Right lobe of liver (tissue), 6 donors: Measurements from ENCODE around the gene ANKRD33. TPM values are rescaled to one million over a fixed set of nuclear protein-coding genes. Genes with fewer than 3 reads are reported as not detected.

ENCODE experiments used
- ATAC-seq, 4 donors: fragments of 200-7000 bp; cut with Tn5 transposase; one replicate each; pipeline ENCODE4 v1.9.1; 2020; ENCODE audit warnings: mild to moderate bottlenecking in 4 of 4, moderate library complexity in 4 of 4
- DNase-seq, 3 donors: peaks; one replicate each; pipeline ENCODE4 v3.0.0-alpha.2; 2020
- H3K27ac ChIP-seq, 3 donors: fragments of 200-600 bp; one replicate each; pipeline ENCODE4 v1.8.0; 2022
- H3K27me3 ChIP-seq, 2 donors: fragments of 200-600 bp; one replicate each; pipeline ENCODE4 v1.8.0; 2022
- H3K36me3 ChIP-seq, 4 donors: fragments of 200-600 bp; sonication (generic) in 1 of 4; one replicate each; pipeline versions ENCODE4 v1.5.1 to v1.8.0; 2017 to 2022; ENCODE audit warnings: control low read depth in 1 of 4
- H3K4me1 ChIP-seq, 4 donors: fragments of 200-600 bp; sonication (generic) in 1 of 4; one replicate each; pipeline versions ENCODE4 v1.5.1 to v1.8.0; 2017 to 2022; ENCODE audit warnings: control low read depth in 1 of 4
- H3K4me3 ChIP-seq, 3 donors: fragments of 200-600 bp; one replicate each; pipeline ENCODE4 v1.8.0; 2022
- H3K9me3 ChIP-seq, 4 donors: fragments of 200-600 bp; sonication (generic) in 1 of 4; one replicate each; pipeline versions ENCODE4 v1.5.1 to v1.8.0; 2017 to 2022; ENCODE audit warnings: control low read depth in 1 of 4
- POLR2A ChIP-seq: fragments of 450-650 bp; IDR thresholded peaks from one replicate; pipeline ENCODE4 v1.6.1; 2017; ENCODE audit warnings: antibody characterized with exemption, mild to moderate bottlenecking
- WGBS: methylation state at CpG from one replicate; pipeline ENCODE4 v1.1.6; 2018; ENCODE audit warnings: low coverage, low lambda C conversion rate; ENCODE audit not compliant: insufficient coverage; ENCODE audit errors: missing lambda C conversion rate; 5-methylcytosine and 5-hydroxymethylcytosine counted together
- intact Hi-C, 2 donors: fragments of 100-400 bp; cut with DNase I; formaldehyde crosslinking; loops; one replicate each; pipeline versions ENCODE4 v1.11.2 to v1.14.1; 2022
- total RNA-seq, 6 experiments: library from RNA; depleted of rRNA in 2 of 6; stranded (reverse); fragments of >200 nt in 2 of 6; fragmentation: NEBNext Ultra II Directional in 3 of 6; extraction: Animal tissue kit (Norgen Biotek cat#: 25700) in 3 of 6; gene quantifications; one replicate each; pipeline versions ENCODE4 v1.1.0 to v1.2.4, GENCODE V29; 2016 to 2023
- TF ChIP-seq, protein P1 (sequence below), 4 donors: fragments of 200-600 bp in 3 of 4; fragments of 450-650 bp in 1 of 4; IDR thresholded peaks; one replicate each; pipeline versions ENCODE4 v1.5.1 to v1.8.0; 2016 to 2022; ENCODE audit warnings: antibody characterized with exemption in 4 of 4, mild to moderate bottlenecking in 2 of 4
- donor health status: DM: no; HTN: yes; CAD: no.
- donor health status: DM: no; HTN: no; CAD: no.
- donor health status: DM: no; HTN: no; CAD: no.
- donor health status: DM: no; HTN: yes; CAD: no.
- donor health status: DM: no; HTN: yes; CAD: no.

Gene ANKRD33
- total RNA-seq, 6 experiments from 2014 or later, result 1.1 to 10.5 (median 2.1) TPM; not detected in 3

DNA sequence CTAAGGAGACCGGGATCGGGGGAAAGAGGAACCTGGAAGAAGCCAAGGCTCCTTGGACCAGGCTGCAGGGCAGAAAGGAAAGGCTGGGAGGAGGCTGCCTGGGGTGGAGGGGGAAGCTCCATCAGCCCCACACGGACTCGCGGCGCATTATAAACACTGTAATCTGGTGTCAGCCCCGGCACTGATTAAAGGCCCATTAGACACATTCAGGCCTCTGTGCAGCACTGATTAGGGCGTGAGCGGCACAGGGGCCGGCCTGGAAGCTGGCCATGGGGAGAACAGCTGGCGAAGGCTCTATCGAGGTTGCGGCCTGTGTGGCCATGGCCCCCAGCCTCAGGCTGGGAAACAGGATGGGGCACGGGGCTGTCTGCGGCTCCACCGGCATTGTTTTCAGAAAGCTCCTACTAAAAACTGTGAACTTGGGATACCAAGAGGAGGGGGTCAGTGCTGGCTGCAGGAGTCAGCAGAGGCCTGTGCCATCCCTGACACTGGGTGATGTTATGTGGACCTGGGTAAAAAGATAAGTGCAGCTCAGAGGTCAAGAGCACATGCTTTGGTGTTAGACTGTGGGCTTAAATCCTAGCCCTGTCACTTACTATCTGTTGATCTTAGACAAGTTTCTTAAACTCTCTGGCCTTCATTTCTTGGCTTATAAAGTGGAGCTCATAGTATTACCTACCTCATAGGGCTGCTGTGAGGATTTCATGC is 30.0 kb downstream of the ANKRD33 start:
- 73% methylated on average over 3 of the region's 16 CpGs for WGBS
- Histone ChIP-seq H3K36me3 (no peaks in the 10 kb centered on the region), H3K4me3 (no peak overlapping the region), H3K9me3 (no peaks in the 10 kb centered on the region), H3K27ac (no peak overlapping the region), H3K27me3 (no peaks in the 10 kb centered on the region), H3K4me1 (peaks cover 0 to 39% (median 12%) of the 10 kb centered on the region in 4 donors)
- TF ChIP-seq POLR2A, result no peak
- TF ChIP-seq, protein P1, sequence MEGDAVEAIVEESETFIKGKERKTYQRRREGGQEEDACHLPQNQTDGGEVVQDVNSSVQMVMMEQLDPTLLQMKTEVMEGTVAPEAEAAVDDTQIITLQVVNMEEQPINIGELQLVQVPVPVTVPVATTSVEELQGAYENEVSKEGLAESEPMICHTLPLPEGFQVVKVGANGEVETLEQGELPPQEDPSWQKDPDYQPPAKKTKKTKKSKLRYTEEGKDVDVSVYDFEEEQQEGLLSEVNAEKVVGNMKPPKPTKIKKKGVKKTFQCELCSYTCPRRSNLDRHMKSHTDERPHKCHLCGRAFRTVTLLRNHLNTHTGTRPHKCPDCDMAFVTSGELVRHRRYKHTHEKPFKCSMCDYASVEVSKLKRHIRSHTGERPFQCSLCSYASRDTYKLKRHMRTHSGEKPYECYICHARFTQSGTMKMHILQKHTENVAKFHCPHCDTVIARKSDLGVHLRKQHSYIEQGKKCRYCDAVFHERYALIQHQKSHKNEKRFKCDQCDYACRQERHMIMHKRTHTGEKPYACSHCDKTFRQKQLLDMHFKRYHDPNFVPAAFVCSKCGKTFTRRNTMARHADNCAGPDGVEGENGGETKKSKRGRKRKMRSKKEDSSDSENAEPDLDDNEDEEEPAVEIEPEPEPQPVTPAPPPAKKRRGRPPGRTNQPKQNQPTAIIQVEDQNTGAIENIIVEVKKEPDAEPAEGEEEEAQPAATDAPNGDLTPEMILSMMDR (IDR thresholded peaks at IDR 0.05), result no peak
- DNase-seq, result peak in 1 of 3 donors; percentile 54
- peak in 1 of 4 donors; percentile 21 for ATAC-seq
- intact Hi-C loops, result no loop called here

DNA sequence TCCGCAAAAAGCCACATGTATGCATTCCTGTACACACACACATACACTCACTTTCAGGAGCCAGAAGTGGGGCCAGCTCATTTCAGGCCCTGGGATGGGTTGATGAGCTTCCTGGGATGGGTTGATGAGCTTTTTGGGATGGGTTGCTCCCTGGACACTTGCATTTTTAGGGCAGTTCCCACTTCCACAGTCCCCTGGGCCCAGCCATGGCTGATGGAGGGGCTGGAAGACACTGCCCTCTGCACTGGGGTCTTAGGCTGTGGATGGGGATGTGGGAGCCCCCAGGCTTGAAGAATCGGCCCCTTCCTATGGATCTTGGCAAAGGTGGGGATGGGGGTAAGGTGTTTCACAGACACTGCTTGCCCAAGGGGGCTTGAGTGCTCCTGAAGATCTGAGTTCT is 32.1 kb downstream of the ANKRD33 start:
- Histone ChIP-seq H3K27me3 (no peaks in the 10 kb centered on the region), H3K9me3 (no peaks in the 10 kb centered on the region), H3K4me1 (peaks cover 0 to 47% (median 15%) of the 10 kb centered on the region in 4 donors), H3K4me3 (no peak overlapping the region), H3K27ac (no peak overlapping the region), H3K36me3 (no peaks in the 10 kb centered on the region)
- DNase-seq, result no peak
- ATAC-seq, result no peak
- WGBS, result 90% methylated on average over 1 of the region's 2 CpGs
- TF ChIP-seq, protein P1 (IDR thresholded peaks at IDR 0.05), result no peak
- no peak for TF ChIP-seq POLR2A
- intact Hi-C loops, result no loop called here

DNA sequence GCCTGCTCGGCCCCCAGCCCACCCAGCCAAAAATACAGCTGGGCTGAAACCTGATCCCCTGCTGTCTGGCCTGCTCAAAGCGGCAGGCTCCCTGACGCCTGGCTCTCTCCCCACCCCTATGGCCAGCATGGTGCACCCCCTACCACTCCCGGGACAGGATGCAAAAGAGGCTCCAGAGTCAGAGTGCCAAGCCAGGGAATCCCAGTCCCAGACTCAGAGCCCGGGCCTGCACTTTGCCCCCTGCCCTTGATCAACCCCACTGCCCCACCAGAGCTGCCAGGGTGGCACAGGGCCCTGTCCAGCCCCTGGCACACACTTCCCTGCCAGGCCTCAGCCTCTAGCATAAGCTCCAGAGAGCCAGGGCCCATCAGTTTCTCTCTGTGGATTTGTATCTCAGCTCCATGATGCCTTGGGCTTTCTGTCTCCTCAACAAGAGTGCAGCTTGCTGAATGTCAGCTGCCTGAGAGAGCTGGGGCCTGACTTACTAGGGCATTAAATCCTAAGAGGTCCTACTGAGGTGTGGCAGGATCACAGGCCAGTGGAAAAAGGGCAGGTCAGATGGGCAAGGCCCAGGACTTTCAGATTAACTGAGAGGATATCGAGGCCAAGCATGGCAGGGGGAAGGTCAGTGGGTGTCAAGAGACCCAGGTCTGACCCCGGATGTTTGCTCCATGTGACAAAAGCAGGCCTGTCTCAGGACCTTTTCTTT is 33.3 kb downstream of the ANKRD33 start:
- peak; percentile 69 to 89 (median 84) for ATAC-seq
- Histone ChIP-seq H3K4me3 (no peak overlapping the region), H3K9me3 (no peaks in the 10 kb centered on the region), H3K27me3 (no peaks in the 10 kb centered on the region), H3K36me3 (no peaks in the 10 kb centered on the region), H3K4me1 (peaks cover 0 to 52% (median 15%) of the 10 kb centered on the region in 4 donors), H3K27ac (peak overlapping the region; percentile 70 to 81 (median 81))
- intact Hi-C loops, result no loop called here
- peak; percentile 85 to 95 (median 93) for DNase-seq
- WGBS, result 29% methylated on average over 3 of the region's 7 CpGs
- no peak for TF ChIP-seq POLR2A
- TF ChIP-seq, protein P1 (IDR thresholded peaks at IDR 0.05), result no peak

DNA sequence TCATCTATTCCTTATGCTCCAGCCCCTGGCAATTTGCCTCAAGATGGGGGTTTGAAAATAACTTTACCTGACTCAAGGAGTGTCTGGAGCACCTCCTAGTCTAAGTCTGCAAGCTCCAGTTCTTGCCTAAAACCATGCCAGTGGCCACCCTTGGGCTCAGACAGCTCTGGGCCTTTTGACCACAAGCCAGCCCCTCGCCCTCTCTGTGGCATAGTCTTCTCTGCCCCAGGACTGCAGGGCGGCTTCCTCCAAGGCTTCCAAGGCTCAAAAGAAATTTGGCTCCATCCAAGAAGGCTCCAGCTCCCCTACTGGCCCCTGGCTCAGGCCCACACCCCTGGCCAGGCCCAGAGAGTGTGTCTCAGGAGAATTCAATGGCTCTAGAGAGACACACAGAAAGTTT is 34.2 kb downstream of the ANKRD33 start:
- Histone ChIP-seq H3K36me3 (no peaks in the 10 kb centered on the region), H3K4me1 (peaks cover 0 to 52% (median 15%) of the 10 kb centered on the region in 4 donors), H3K9me3 (no peaks in the 10 kb centered on the region), H3K4me3 (no peak overlapping the region), H3K27ac (peak overlapping the region; percentile 70 to 81 (median 81)), H3K27me3 (no peaks in the 10 kb centered on the region)
- no peak for DNase-seq
- no CpG with 5 or more reads among the region's 2 CpGs for WGBS
- no peak for ATAC-seq
- intact Hi-C loops, result no loop called here
- no peak for TF ChIP-seq POLR2A
- TF ChIP-seq, protein P1 (IDR thresholded peaks at IDR 0.05), result no peak
